KMS-11 (cell line): Measurements from ENCODE around the gene RBMS2.
"Not testable (repeated sequence)": the region's sequence is repeated elsewhere in the genome, so short reads cannot be mapped to it uniquely, and the experiment has no call there.

Experiments used
- H2AFZ ChIP-seq: fragments of 200-600 bp; sonication (generic); 2 replicates; pipeline ENCODE4 v1.6.1; 2016; ENCODE audit warnings: antibody characterized with exemption, mixed run types, low read depth
- H3K27ac ChIP-seq: fragments of 200-600 bp; sonication (generic); 2 replicates; pipeline ENCODE4 v1.6.1; 2016; ENCODE audit warnings: mild to moderate bottlenecking, mixed run types
- H3K27me3 ChIP-seq: fragments of 200-600 bp; sonication (generic); 2 replicates; pipeline ENCODE4 v1.6.1; 2017; ENCODE audit warnings: mild to moderate bottlenecking, low read depth, mixed run types, moderate library complexity; ENCODE audit not compliant: insufficient read depth
- H3K36me3 ChIP-seq: fragments of 200-600 bp; sonication (generic); 2 replicates; pipeline ENCODE4 v1.6.1; 2017; ENCODE audit warnings: mild to moderate bottlenecking, mixed run types; ENCODE audit not compliant: insufficient read depth
- H3K4me1 ChIP-seq: fragments of 200-600 bp; sonication (generic); 2 replicates; pipeline ENCODE4 v1.6.1; 2016; ENCODE audit warnings: mild to moderate bottlenecking, low read depth, mixed run types; ENCODE audit not compliant: poor library complexity, severe bottlenecking
- H3K4me2 ChIP-seq: fragments of 200-600 bp; sonication (generic); 2 replicates; pipeline ENCODE4 v1.7.0; 2016; ENCODE audit warnings: mild to moderate bottlenecking, mixed run types
- H3K4me3 ChIP-seq: fragments of 200-600 bp; sonication (generic); IDR thresholded peaks from 2 replicates; pipeline ENCODE4 v1.6.1; 2017; ENCODE audit warnings: low read depth, low read length, mixed read lengths; ENCODE audit not compliant: insufficient read depth
- H3K79me2 ChIP-seq: fragments of 200-600 bp; sonication (generic); 2 replicates; pipeline ENCODE4 v1.6.1; 2016; ENCODE audit warnings: low read depth, mixed run types; ENCODE audit not compliant: insufficient read depth
- H3K9ac ChIP-seq: fragments of 200-600 bp; sonication (generic); 2 replicates; pipeline ENCODE4 v1.6.1; 2016; ENCODE audit warnings: mild to moderate bottlenecking, mixed run types
- H4K20me1 ChIP-seq: fragments of 200-600 bp; sonication (generic); 2 replicates; pipeline ENCODE4 v1.6.1; 2016; ENCODE audit warnings: mild to moderate bottlenecking, mixed run types; ENCODE audit not compliant: insufficient read depth
- CTCF ChIP-seq: fragments of 200-600 bp; sonication (generic); conservative IDR thresholded peaks from 2 replicates; pipeline ENCODE4 v1.6.1; 2017; ENCODE audit warnings: low read depth, mild to moderate bottlenecking, antibody characterized with exemption, low read length, moderate library complexity, mixed read lengths

Gene RBMS2

GRCh38 chr12:56568146-56568545 lies 46.5 kb downstream of the RBMS2 start:
- Histone ChIP-seq H3K4me2 (no peak overlapping the region), H3K27me3 (no peaks in the 10 kb centered on the region), H3K9ac (no peak overlapping the region), H3K79me2 (no peaks in the 10 kb centered on the region), H3K4me1 (peaks cover 14% of the 10 kb centered on the region), H3K36me3 (no peaks in the 10 kb centered on the region), H2AFZ (no peak overlapping the region), H4K20me1 (no peaks in the 10 kb centered on the region), H3K27ac (no peak overlapping the region), H3K4me3 (no peak overlapping the region)
- no peak for TF ChIP-seq CTCF

DNA sequence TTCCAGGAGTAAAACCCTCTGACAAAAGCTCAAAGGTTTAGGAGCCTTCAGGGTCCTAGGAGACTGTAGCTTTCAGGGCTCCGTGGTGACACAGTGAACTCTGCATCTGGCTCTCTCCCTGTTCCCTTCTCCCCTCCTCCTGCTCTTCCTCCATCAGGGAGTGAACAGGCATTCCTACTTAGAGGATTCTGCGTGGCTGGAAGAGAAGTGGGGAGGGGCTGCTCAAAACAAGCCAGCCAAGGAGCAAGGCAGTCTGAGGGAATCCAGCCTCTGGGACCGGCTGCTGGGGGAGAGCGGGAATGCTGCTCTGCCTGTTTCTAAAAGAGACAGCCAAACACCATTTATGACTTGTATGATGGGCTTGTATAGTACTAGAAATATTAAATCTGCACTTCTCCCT lies 49.5 kb downstream of the RBMS2 start:
- no peak for TF ChIP-seq CTCF
- no peaks in the 10 kb centered on the region for H4K20me1 ChIP-seq
- no peaks in the 10 kb centered on the region for H3K27me3 ChIP-seq
- H3K36me3 ChIP-seq = no peaks in the 10 kb centered on the region
- H2AFZ ChIP-seq = no peak overlapping the region
- H3K4me2 ChIP-seq = no peak overlapping the region
- no peak overlapping the region for H3K27ac ChIP-seq
- H3K4me1 ChIP-seq = peaks cover 6% of the 10 kb centered on the region
- no peak overlapping the region for H3K9ac ChIP-seq
- H3K79me2 ChIP-seq = no peaks in the 10 kb centered on the region
- H3K4me3 ChIP-seq = no peak overlapping the region

DNA sequence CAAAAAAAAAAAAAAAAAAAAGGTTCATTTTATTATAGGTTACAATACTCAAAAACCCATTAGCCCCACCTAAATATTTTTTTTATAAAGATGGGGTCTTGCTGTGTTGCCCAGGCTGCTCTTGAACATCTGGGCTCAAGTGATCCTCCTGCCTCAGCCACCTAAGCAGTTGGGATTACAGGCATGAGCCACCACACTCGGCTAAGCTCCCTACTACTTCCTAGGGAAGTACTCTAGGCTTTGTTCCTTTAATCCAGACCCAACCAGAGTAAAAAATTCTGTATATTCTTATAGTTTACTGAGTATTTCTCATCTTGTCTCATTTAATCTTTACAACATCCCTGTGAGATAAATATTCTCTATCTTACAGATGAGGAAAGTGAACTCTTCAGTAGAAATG lies 50.7 kb downstream of the RBMS2 start:
- Histone ChIP-seq H3K36me3 (no peaks in the 10 kb centered on the region), H3K27ac (no peak overlapping the region), H3K27me3 (no peaks in the 10 kb centered on the region), H3K4me3 (no peak overlapping the region), H3K9ac (no peak overlapping the region), H4K20me1 (no peaks in the 10 kb centered on the region), H3K79me2 (no peaks in the 10 kb centered on the region), H3K4me2 (no peak overlapping the region), H3K4me1 (peaks cover 3% of the 10 kb centered on the region), H2AFZ (no peak overlapping the region)
- no peak for TF ChIP-seq CTCF

GRCh38 chr12:56574210-56574609 lies 52.6 kb downstream of the RBMS2 start:
- Histone ChIP-seq H3K4me1 (peaks cover 3% of the 10 kb centered on the region), H3K9ac (no peak overlapping the region), H3K36me3 (no peaks in the 10 kb centered on the region), H3K4me2 (no peak overlapping the region), H4K20me1 (no peaks in the 10 kb centered on the region), H3K27ac (no peak overlapping the region), H2AFZ (no peak overlapping the region), H3K79me2 (no peaks in the 10 kb centered on the region), H3K27me3 (no peaks in the 10 kb centered on the region), H3K4me3 (no peak overlapping the region)
- TF ChIP-seq CTCF = no peak

DNA sequence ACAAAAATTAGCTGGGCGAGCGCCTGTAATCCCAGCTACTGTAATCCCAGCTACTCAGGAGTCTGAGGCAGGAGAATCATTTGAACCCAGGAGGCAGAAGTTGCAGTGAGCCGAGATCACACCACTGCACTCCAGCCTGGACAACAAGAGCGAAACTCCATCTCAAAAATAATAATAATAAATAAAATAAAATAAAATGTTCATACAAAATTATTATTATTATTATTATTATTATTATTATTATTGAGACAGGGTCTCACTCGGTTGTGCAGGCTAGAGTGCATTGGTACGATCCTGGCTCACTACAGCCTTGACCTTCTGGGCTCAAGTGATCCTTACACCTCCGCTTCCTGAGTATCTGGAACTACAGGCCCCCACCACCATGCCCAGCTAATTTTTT lies 55.6 kb downstream of the RBMS2 start:
- H3K79me2 ChIP-seq, H3K36me3 ChIP-seq, H4K20me1 ChIP-seq, H3K27me3 ChIP-seq, H2AFZ ChIP-seq, H3K4me1 ChIP-seq, H3K4me2 ChIP-seq, H3K9ac ChIP-seq, H3K4me3 ChIP-seq, H3K27ac ChIP-seq: not testable (repeated sequence)
